Sigmoid colon (tissue), 7 donors: ENCODE data around the gene ZNF653. TPM values are rescaled to one million over a fixed set of nuclear protein-coding genes. Genes with fewer than 3 reads are reported as not detected.

ENCODE experiments used
- DNase-seq: peaks from one replicate; pipeline ENCODE4 v3.0.0-alpha.2; 2019
- H3K27ac ChIP-seq, 4 donors: fragments of 200-600 bp; sonication (generic); one replicate each; pipeline ENCODE4 v1.5.1; 2016 to 2019; ENCODE audit warnings: mild to moderate bottlenecking in 1 of 4
- H3K27me3 ChIP-seq, 3 donors: fragments of 200-600 bp; sonication (generic); one replicate each; pipeline ENCODE4 v1.5.1; 2019; ENCODE audit warnings: mild to moderate bottlenecking in 1 of 3
- H3K36me3 ChIP-seq, 4 donors: fragments of 200-600 bp; sonication (generic); one replicate each; pipeline ENCODE4 v1.5.1; 2016 to 2019
- H3K4me1 ChIP-seq, 4 donors: fragments of 200-600 bp; sonication (generic); one replicate each; pipeline ENCODE4 v1.5.1; 2017 to 2019
- H3K4me3 ChIP-seq, 4 donors: fragments of 200-600 bp; sonication (generic); one replicate each; pipeline ENCODE4 v1.5.1; 2017 to 2019; ENCODE audit warnings: mild to moderate bottlenecking in 2 of 4, moderate library complexity in 1 of 4
- H3K9me3 ChIP-seq, 4 donors: fragments of 200-600 bp in 3 of 4; sonication (generic) in 3 of 4; one replicate each; pipeline versions ENCODE4 v1.5.1 to v1.6.1; 2013 to 2019
- CTCF ChIP-seq, 4 experiments: fragments of 450-650 bp in 3 of 4; fragments of 200-600 bp in 1 of 4; IDR thresholded peaks; one replicate each; pipeline ENCODE4 v1.5.1; 2016 to 2019; ENCODE audit warnings: antibody characterized with exemption in 4 of 4, mild to moderate bottlenecking in 3 of 4, moderate library complexity in 2 of 4
- EP300 ChIP-seq, 4 donors: sonication (generic); formaldehyde crosslinking; IDR thresholded peaks; one replicate each; pipeline ENCODE4 v1.6.1; 2017; ENCODE audit warnings: antibody characterized with exemption in 4 of 4
- POLR2A ChIP-seq, 2 donors: fragments of 450-650 bp; IDR thresholded peaks; one replicate each; pipeline ENCODE4 v1.6.1; 2016; ENCODE audit warnings: antibody characterized with exemption in 2 of 2, mild to moderate bottlenecking in 2 of 2, moderate library complexity in 2 of 2
- POLR2AphosphoS5 ChIP-seq, 4 donors: sonication (generic); formaldehyde crosslinking; IDR thresholded peaks; one replicate each; pipeline ENCODE4 v1.6.1; 2017; ENCODE audit warnings: antibody characterized with exemption in 4 of 4
- WGBS, 2 donors: extraction: QIAGEN DNeasy Blood & Tissue Kit; methylation state at CpG; one replicate each; pipeline ENCODE4 v1.1.7; 2013; 5-methylcytosine and 5-hydroxymethylcytosine counted together
- intact Hi-C: fragments of 100-400 bp; cut with DNase I; formaldehyde crosslinking; loops from one replicate; pipeline ENCODE4 v1.15.1; 2023
- polyA plus RNA-seq, 3 donors: library from polyadenylated mRNA; stranded (reverse); fragments of 200-250 nt; gene quantifications; one replicate each; pipeline ENCODE4 v1.2.3, GENCODE V29; 2013
- total RNA-seq, 4 donors: library from RNA; depleted of rRNA; stranded (reverse); fragments of >200 nt; gene quantifications; one replicate each; pipeline ENCODE4 v1.1.0, GENCODE V29; 2016
- donor health status: healthy with polysubstance abuse.
- donor health status: Bipolar disorder and iron deficiency.
- donor health status: healthy.

The ZNF653 gene
- total and polyA plus RNA-seq, 7 donors, result 3.2 to 8.8 (median 7.5) TPM

GRCh38 chr19:11481534-11482383 is 23.9 kb downstream of the ZNF653 start:
- H3K36me3 ChIP-seq, result peaks cover 0 to 15% (median 8%) of the 10 kb centered on the region in 4 donors
- peak; percentile 77 for DNase-seq

GRCh38 chr19:11480715-11481533 is 24.7 kb downstream of the ZNF653 start, which contains the start of gene ELAVL3:
TSS of gene ELAVL3 (minus strand) at chr19:11481046. CDS start at chr19:11480608, 438 bp downstream.
- 12 to 22% methylated on average over 77 of the region's 77 CpGs for WGBS, 2 donors
- H3K4me3 ChIP-seq, result peak within 1 kb of the TSS in 2 of 4 donors; percentile 19 to 40

More at GRCh38 chr19:11481534-11482383, 23.9 kb downstream of the ZNF653 start:
- peak overlapping the region in 1 of 4 donors; percentile 31 for H3K27ac ChIP-seq
- H3K27me3 ChIP-seq, result peaks cover 43 to 80% (median 58%) of the 10 kb centered on the region in 3 donors
- H3K4me1 ChIP-seq, result peaks cover 0 to 39% (median 37%) of the 10 kb centered on the region in 4 donors
- H3K9me3 ChIP-seq, result no peaks in the 10 kb centered on the region
- peak overlapping the region in 3 of 4 donors; percentile 16 to 40 (median 27) for H3K4me3 ChIP-seq
- TF ChIP-seq CTCF (IDR thresholded peaks at IDR 0.05) (no peak), POLR2AphosphoS5 (IDR thresholded peaks at IDR 0.05) (no peak), EP300 (IDR thresholded peaks at IDR 0.05) (no peak), POLR2A (IDR thresholded peaks at IDR 0.05) (no peak)
- 5 to 10% methylated on average over 50 of the region's 50 CpGs for WGBS, 2 donors
- intact Hi-C loops, result loop anchor here (1.0 kb wide), 1 partner anchor 187 kb away; no protein-coding TSS in a partner anchor

GRCh38 chr19:11479898-11480714 is 25.5 kb downstream of the ZNF653 start:
- TF ChIP-seq CTCF (IDR thresholded peaks at IDR 0.05), result no peak
- TF ChIP-seq EP300 (IDR thresholded peaks at IDR 0.05), result no peak
- no peak for TF ChIP-seq POLR2AphosphoS5 (IDR thresholded peaks at IDR 0.05)
- TF ChIP-seq POLR2A (IDR thresholded peaks at IDR 0.05), result no peak
- H3K4me3 ChIP-seq, result peak overlapping the region in 2 of 4 donors; percentile 19 to 26
- DNase-seq, result no peak
- no peaks in the 10 kb centered on the region for H3K9me3 ChIP-seq
- 10 to 13% methylated on average over 86 of the region's 86 CpGs for WGBS, 2 donors
- no peak overlapping the region for H3K27ac ChIP-seq
- peaks cover 43 to 66% (median 58%) of the 10 kb centered on the region in 3 donors for H3K27me3 ChIP-seq
- H3K36me3 ChIP-seq, result peaks cover 0 to 13% (median 8%) of the 10 kb centered on the region in 4 donors
- intact Hi-C loops, result no loop called here
- peaks cover 0 to 39% (median 37%) of the 10 kb centered on the region in 4 donors for H3K4me1 ChIP-seq

More at GRCh38 chr19:11480715-11481533, 24.7 kb downstream of the ZNF653 start, which contains the start of gene ELAVL3:
- Histone ChIP-seq H3K27me3 (peaks cover 43 to 74% (median 58%) of the 10 kb centered on the region in 3 donors), H3K27ac (no peak within 1 kb of the TSS), H3K4me1 (peaks cover 0 to 39% (median 37%) of the 10 kb centered on the region in 4 donors), H3K9me3 (no peaks in the 10 kb centered on the region), H3K36me3 (peaks cover 0 to 13% (median 8%) of the 10 kb centered on the region in 4 donors)
- TF ChIP-seq POLR2AphosphoS5 (IDR thresholded peaks at IDR 0.05) (no peak), POLR2A (IDR thresholded peaks at IDR 0.05) (no peak), EP300 (IDR thresholded peaks at IDR 0.05) (no peak), CTCF (IDR thresholded peaks at IDR 0.05) (no peak)
- no peak for DNase-seq
- intact Hi-C loops, result no loop called here
